ENCODE measurements around the gene IL7R.

Gene IL7R

GRCh38 chr5:35847491-35847890 lies 9.2 kb upstream of the IL7R start:
- no peak for TF ChIP-seq CTCF (IDR thresholded peaks at IDR 0.05; ENCODE audit: insufficient read depth, low read length)
- TF ChIP-seq GABPA (IDR thresholded peaks at IDR 0.05; ENCODE audit: low read depth), result no peak
- H3K4me3 ChIP-seq (replicated peaks; ENCODE audit: insufficient read depth, low read length), result no peak overlapping the region
- H3K27me3 ChIP-seq (ENCODE audit: insufficient read depth, poor library complexity, severe bottlenecking), result no peaks in the 10 kb centered on the region
- DNase-seq (ENCODE audit: low read depth in 1 of 2, low spot score in 1 of 2), result no peak
- H3K27ac ChIP-seq (replicated peaks), result no peak overlapping the region

GRCh38 chr5:35847961-35848360 lies 8.7 kb upstream of the IL7R start:
- Histone ChIP-seq H3K4me3 (replicated peaks; ENCODE audit: insufficient read depth, low read length) (no peak overlapping the region), H3K27ac (replicated peaks) (no peak overlapping the region), H3K27me3 (ENCODE audit: insufficient read depth, poor library complexity, severe bottlenecking) (no peaks in the 10 kb centered on the region)
- TF ChIP-seq SPI1 (IDR thresholded peaks at IDR 0.05; ENCODE audit: borderline replicate concordance, low read depth) (no peak), POLR2AphosphoS5 (IDR thresholded peaks at IDR 0.05; ENCODE audit: low read depth) (no peak), GABPA (IDR thresholded peaks at IDR 0.05; ENCODE audit: low read depth) (no peak), CTCF (IDR thresholded peaks at IDR 0.05; ENCODE audit: insufficient read depth, low read length) (no peak), REST (IDR thresholded peaks at IDR 0.05; ENCODE audit: insufficient replicate concordance, low read depth) (no peak)
- no peak for DNase-seq (ENCODE audit: low read depth in 1 of 2, low spot score in 1 of 2)

GRCh38 chr5:35849860-35850259 lies 6.8 kb upstream of the IL7R start:
- Histone ChIP-seq H3K27ac (replicated peaks) (no peak overlapping the region), H3K27me3 (ENCODE audit: insufficient read depth, poor library complexity, severe bottlenecking) (no peaks in the 10 kb centered on the region), H3K4me3 (replicated peaks; ENCODE audit: insufficient read depth, low read length) (no peak overlapping the region)
- TF ChIP-seq GABPA (IDR thresholded peaks at IDR 0.05; ENCODE audit: low read depth) (no peak), POLR2AphosphoS5 (IDR thresholded peaks at IDR 0.05; ENCODE audit: low read depth) (no peak), CTCF (IDR thresholded peaks at IDR 0.05; ENCODE audit: insufficient read depth, low read length) (no peak), SPI1 (IDR thresholded peaks at IDR 0.05; ENCODE audit: borderline replicate concordance, low read depth) (no peak), REST (IDR thresholded peaks at IDR 0.05; ENCODE audit: insufficient replicate concordance, low read depth) (no peak)
- no peak for DNase-seq (ENCODE audit: low read depth in 1 of 2, low spot score in 1 of 2)

GRCh38 chr5:35850967-35851680 lies 5.6 kb upstream of the IL7R start:
- TF ChIP-seq CTCF (IDR thresholded peaks at IDR 0.05; ENCODE audit: insufficient read depth, low read length) (no peak), SPI1 (IDR thresholded peaks at IDR 0.05; ENCODE audit: borderline replicate concordance, low read depth) (no peak), GABPA (IDR thresholded peaks at IDR 0.05; ENCODE audit: low read depth) (no peak), REST (IDR thresholded peaks at IDR 0.05; ENCODE audit: insufficient replicate concordance, low read depth) (no peak), POLR2AphosphoS5 (IDR thresholded peaks at IDR 0.05; ENCODE audit: low read depth) (no peak)
- DNase-seq (ENCODE audit: low read depth in 1 of 2, low spot score in 1 of 2), result no peak
- no peak overlapping the region for H3K4me3 ChIP-seq (replicated peaks; ENCODE audit: insufficient read depth, low read length)
- H3K27me3 ChIP-seq (ENCODE audit: insufficient read depth, poor library complexity, severe bottlenecking), result no peaks in the 10 kb centered on the region
- H3K27ac ChIP-seq (replicated peaks), result no peak overlapping the region

All from HL-60 (cell line).